GM12892 (cell line): ENCODE results near the gene DOK4.

ENCODE experiments used
- DNase-seq: peaks from one replicate; pipeline ENCODE4 v3.0.0; 2011; ENCODE audit not compliant: insufficient read length
- FAIRE-seq: peaks from 2 replicates; lab custom pipeline; 2011; peaks lifted over from hg19 to GRCh38; lab: Jason Lieb, UNC
- POLR2A ChIP-seq: IDR thresholded peaks from 2 replicates; pipeline ENCODE4 v1.6.1; 2011; ENCODE audit warnings: low read depth, low read length, control low read depth
- POLR2AphosphoS5 ChIP-seq: IDR thresholded peaks from 2 replicates; pipeline ENCODE4 v1.6.1; 2011; ENCODE audit warnings: low read depth, low read length, control low read depth
- TAF1 ChIP-seq: IDR thresholded peaks from 2 replicates; pipeline ENCODE4 v1.6.1; 2011; ENCODE audit warnings: low read depth, mild to moderate bottlenecking, control low read depth, low read length, borderline replicate concordance

Gene DOK4

DNA sequence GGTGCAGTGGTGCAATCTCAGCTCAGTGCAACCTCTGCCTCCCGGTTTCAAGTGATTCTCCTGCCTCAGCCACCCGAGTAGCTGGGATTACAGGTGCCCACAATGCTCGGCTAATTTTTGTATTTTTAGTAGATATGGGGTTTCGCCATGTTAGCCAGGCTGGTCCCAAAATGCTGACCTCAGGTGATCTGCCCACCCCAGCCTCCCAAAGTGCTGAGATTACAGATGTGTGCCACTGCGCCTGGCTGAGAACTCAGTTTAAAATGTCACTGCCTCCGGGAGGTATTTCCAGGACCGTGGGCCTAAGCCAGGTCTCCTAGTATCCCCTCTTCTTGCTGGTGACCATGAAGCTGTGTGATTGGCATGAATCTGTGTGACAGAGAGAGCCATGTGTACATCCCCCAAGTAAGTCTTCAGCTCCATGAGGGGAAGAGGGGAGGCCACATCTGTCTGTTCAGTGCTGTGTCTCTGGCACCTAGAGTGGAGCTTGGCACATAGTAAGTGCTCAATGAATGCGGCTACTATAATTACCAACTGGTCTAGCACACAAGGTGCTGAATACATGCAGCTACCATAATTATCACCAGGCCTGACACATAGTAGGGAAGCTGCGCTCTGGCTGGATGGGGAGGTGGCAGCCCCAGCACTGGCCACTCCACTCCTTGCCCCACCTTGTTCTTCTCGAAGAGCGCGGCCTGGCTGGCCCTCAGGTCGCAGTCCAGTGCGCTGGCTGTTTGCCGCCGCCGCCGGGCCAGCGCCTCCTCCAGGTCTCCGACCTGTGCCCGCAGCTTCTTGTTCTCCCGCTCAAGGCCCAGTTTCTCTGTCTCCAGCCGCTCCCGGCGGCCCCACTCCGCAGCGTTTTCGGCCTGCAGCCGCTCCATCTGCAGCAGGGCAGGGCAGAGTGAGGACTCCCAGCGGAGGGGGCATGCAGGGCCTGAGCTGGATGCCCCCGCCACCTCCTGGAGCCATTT, 31.4 kb upstream of the DOK4 start:
- DNase-seq (no peak), FAIRE-seq (no peak)
- TF ChIP-seq TAF1 (no peak), POLR2AphosphoS5 (no peak), POLR2A (no peak)

DNA sequence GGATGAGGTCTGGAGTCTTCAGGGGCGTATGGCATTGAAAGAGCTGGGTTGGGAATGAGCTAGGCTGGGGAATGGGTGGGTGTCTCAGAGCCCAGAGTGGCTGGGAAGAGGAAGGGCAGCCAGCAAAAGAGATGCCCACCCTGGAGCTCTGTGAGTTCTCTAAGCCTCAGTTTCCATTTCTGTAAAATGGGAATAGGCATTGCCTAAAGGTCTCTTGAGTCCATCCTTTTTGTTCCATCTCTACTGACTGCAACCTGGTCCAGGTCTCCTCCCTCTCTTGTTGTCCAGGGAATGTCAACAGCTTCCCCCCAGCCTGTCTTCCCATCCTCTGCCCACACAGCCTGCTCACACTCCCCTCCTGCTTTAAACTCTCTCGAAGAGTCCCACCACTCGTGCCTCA, 30.5 kb upstream of the DOK4 start:
- FAIRE-seq (no peak), DNase-seq (no peak)
- no peak for TF ChIP-seq POLR2A
- no peak for TF ChIP-seq TAF1
- TF ChIP-seq POLR2AphosphoS5, result no peak

- TF ChIP-seq POLR2A (no peak), POLR2AphosphoS5 (no peak), TAF1 (no peak)
- DNase-seq, result no peak
- no peak for FAIRE-seq
Observed at GRCh38 chr16:57516176-57516725, 30.0 kb upstream of the DOK4 start.

- FAIRE-seq (no peak), DNase-seq (no peak)
Observed at GRCh38 chr16:57514791-57515600, 28.7 kb upstream of the DOK4 start.

GRCh38 chr16:57514371-57514770, 28.1 kb upstream of the DOK4 start:
- FAIRE-seq, result no peak
- TF ChIP-seq POLR2A, result no peak
- TF ChIP-seq TAF1, result no peak
- no peak for TF ChIP-seq POLR2AphosphoS5
- no peak for DNase-seq

More at GRCh38 chr16:57514791-57515600, 28.7 kb upstream of the DOK4 start:
- TF ChIP-seq TAF1 (no peak), POLR2A (no peak), POLR2AphosphoS5 (no peak)

DNA sequence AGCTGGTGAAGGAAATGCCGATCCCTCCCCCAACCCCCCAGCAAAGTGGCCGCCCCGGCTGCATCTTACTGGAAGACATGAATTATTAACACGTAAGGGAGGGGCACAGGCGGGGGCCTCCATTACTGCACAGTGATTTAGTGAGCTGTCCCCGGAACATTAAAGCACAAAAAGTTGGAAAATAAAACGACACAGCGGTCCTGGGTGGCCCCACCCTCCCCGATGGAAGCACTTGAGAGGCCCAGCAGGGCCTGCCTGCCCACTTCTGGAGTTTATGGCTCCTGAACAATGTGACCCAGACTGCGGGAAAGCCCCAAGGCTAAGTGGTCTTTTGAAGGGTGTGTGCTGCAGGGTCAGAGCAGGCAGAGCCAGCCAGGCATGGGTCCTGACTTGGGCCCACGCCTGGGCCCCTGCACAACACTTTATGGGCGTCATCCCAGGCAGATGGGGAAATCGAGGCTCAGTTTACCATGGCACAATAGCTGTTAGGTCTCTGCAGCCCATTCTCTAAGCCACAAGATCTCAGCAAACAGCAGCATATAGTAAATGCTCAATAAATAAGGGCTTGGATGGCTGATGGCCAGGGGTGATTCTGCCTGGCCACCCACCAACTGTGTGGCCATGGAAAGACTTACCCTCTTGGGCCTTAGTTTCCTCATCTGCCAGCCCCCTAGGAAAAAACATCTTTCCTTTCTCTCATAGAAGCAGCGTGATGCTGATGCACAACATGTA, 27.2 kb upstream of the DOK4 start:
- TF ChIP-seq POLR2A (no peak), POLR2AphosphoS5 (no peak), TAF1 (no peak)
- FAIRE-seq, result no peak
- DNase-seq, result no peak

DNA sequence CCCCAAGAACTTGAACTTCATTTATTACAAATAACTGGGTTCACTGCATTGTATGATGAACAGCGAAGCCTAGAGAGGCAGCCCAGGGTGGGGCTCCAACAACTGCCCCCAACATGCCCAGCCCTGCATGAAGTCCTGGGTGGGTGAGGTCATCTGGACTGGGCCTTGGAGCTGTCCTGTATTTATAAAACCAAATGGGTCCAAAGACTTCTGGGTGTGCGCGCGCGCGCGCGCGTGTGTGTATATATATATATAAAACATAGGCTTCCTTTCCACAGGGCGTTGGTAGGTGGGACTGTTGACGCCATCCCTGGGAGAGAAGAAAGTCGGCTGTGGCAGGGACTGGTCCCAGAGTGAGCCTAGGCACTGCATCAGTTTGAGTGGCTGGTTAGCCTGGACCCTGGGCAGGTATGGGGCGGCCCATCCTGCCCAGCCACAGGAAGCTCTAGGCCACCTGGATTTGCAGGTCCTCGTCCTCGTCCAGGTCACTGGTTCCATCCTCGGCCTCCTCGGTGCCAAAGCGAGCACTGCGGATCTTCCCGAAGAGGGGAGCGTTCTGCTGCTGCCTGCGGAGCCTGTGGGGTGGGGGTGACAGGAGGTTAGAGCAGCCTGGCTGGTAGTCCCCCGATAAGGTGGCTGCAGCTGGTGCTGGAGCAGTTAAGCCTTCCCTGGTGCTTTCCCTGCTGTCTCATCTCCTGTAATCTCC, 26.2 kb upstream of the DOK4 start:
- TF ChIP-seq TAF1 (no peak), POLR2AphosphoS5 (no peak), POLR2A (no peak)
- FAIRE-seq (no peak), DNase-seq (no peak)

GRCh38 chr16:57510016-57510871, 24.0 kb upstream of the DOK4 start:
- FAIRE-seq, result no peak
- TF ChIP-seq POLR2AphosphoS5 (no peak), TAF1 (no peak), POLR2A (no peak)
- DNase-seq, result no peak

DNA sequence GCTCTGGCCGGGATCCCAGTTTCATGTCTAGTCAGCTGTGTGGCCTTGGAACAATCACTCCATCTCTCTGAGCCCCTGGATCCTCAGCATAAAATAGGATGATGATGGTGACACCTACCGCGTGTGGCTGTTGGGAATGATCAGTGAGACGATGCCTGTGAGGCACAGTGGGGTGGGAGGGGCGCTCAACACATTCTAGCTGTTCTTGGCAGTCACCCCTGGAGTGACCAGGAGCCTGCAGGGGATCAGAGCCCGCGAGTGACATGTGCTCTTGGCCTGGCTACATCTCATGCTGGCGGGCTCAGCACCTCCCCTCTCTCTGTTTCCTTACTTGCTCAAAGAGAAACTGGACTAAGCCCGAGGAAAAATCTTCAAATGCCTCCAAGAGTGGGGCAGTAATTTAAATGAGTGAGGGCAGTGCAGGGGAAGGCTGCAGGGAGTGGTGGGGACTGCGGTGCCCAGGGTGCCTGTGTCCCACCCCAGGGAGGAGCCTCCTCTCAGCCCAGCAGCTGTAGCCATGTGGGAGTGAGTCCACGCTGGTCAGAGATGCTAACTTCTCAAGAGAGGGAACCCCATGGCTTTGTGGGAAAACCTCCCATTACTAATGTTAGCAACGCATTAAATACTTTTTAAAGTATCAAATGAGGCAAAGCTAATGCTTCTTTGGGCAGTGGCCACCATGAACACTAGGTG, 23.1 kb upstream of the DOK4 start:
- no peak for FAIRE-seq
- TF ChIP-seq POLR2AphosphoS5 (no peak), TAF1 (no peak), POLR2A (no peak)
- no peak for DNase-seq
